Measurements from ENCODE around the gene GLMP. TPM values are rescaled to one million over a fixed set of nuclear protein-coding genes. Genes with fewer than 3 reads are reported as not detected.
A peak's percentile ranks its signal among the peaks of the same experiment; 100 is the strongest.

GLMP gene
- total and polyA plus RNA-seq, 12 donors, result 49.8 to 209 (median 139) TPM

- no peak for TF ChIP-seq CTCF (IDR thresholded peaks at IDR 0.05)
- TF ChIP-seq POLR2A (IDR thresholded peaks at IDR 0.05), result no peak
- H3K4me1 ChIP-seq (replicated peaks in 1 of 2), result peaks cover 4 to 12% of the 10 kb centered on the region in 2 donors
- peaks cover 0 to 94% of the 10 kb centered on the region in 2 donors for H3K36me3 ChIP-seq (replicated peaks in 1 of 2)
- no peak overlapping the region for H3K4me3 ChIP-seq
- intact Hi-C loops (cut with DNase I), result no loop called here
- no peak overlapping the region for H3K27ac ChIP-seq
- 89 to 95% (median 93%) methylated on average over 2 of the region's 2 CpGs for WGBS, 4 donors
- no peak for DNase-seq
- no peaks in the 10 kb centered on the region for H3K9me3 ChIP-seq (replicated peaks in 1 of 3)
- no peaks in the 10 kb centered on the region for H3K27me3 ChIP-seq
Observed at GRCh38 chr1:156260896-156261295, 34.6 kb downstream of the GLMP start.

GRCh38 chr1:156259805-156260204, 35.7 kb downstream of the GLMP start:
- H3K36me3 ChIP-seq (replicated peaks in 1 of 2), result peaks cover 0 to 95% of the 10 kb centered on the region in 2 donors
- DNase-seq, result peak in 1 of 7 donors; percentile 76
- peak overlapping the region in 1 of 5 donors; percentile 12 for H3K27ac ChIP-seq
- H3K9me3 ChIP-seq (replicated peaks in 1 of 3), result no peaks in the 10 kb centered on the region
- intact Hi-C loops (cut with DNase I), result no loop called here
- H3K27me3 ChIP-seq, result no peaks in the 10 kb centered on the region
- peaks cover 4 to 12% of the 10 kb centered on the region in 2 donors for H3K4me1 ChIP-seq (replicated peaks in 1 of 2)
- H3K4me3 ChIP-seq, result no peak overlapping the region
- TF ChIP-seq POLR2A (IDR thresholded peaks at IDR 0.05), result no peak
- TF ChIP-seq CTCF (IDR thresholded peaks at IDR 0.05), result peak in 1 of 6 experiments; percentile 13
- 73 to 89% (median 76%) methylated on average over 3 of the region's 3 CpGs for WGBS, 4 donors

GRCh38 chr1:156258859-156259258, 36.6 kb downstream of the GLMP start:
- no peak for DNase-seq
- Histone ChIP-seq H3K9me3 (replicated peaks in 1 of 3) (no peaks in the 10 kb centered on the region), H3K27me3 (no peaks in the 10 kb centered on the region), H3K27ac (no peak overlapping the region), H3K4me3 (no peak overlapping the region), H3K36me3 (replicated peaks in 1 of 2) (peaks cover 0 to 97% of the 10 kb centered on the region in 2 donors), H3K4me1 (replicated peaks in 1 of 2) (peaks cover 4 to 12% of the 10 kb centered on the region in 2 donors)
- intact Hi-C loops (cut with DNase I), result no loop called here
- TF ChIP-seq POLR2A (IDR thresholded peaks at IDR 0.05) (no peak), CTCF (IDR thresholded peaks at IDR 0.05) (no peak)
- 57 to 93% (median 93%) methylated on average over 1 to 8 of the region's 8 CpGs; no CpG with 5 or more reads in 1 of the 4 donors for WGBS, 4 donors

- Histone ChIP-seq H3K27me3 (no peaks in the 10 kb centered on the region), H3K27ac (no peak overlapping the region), H3K4me1 (replicated peaks in 1 of 2) (peaks cover 3 to 4% of the 10 kb centered on the region in 2 donors), H3K36me3 (replicated peaks in 1 of 2) (peaks cover 0 to 97% of the 10 kb centered on the region in 2 donors), H3K4me3 (no peak overlapping the region), H3K9me3 (replicated peaks in 1 of 3) (no peaks in the 10 kb centered on the region)
- WGBS, 4 donors, result 63 to 92% (median 81%) methylated on average over 2 of the region's 2 CpGs
- no peak for DNase-seq
- intact Hi-C loops (cut with DNase I), result no loop called here
- TF ChIP-seq POLR2A (IDR thresholded peaks at IDR 0.05), result no peak
- TF ChIP-seq CTCF (IDR thresholded peaks at IDR 0.05), result no peak
Observed at GRCh38 chr1:156257711-156258110, 37.8 kb downstream of the GLMP start.
